Activated T-cell treated with anti-CD3 and anti-CD28 coated beads, Interleukin-2, amount 50 U/mL, for 4 hours (primary cell): Measurements from ENCODE around the gene ARHGEF1. TPM values are rescaled to one million over a fixed set of nuclear protein-coding genes. Genes with fewer than 3 reads are reported as not detected.

Source experiments
- ATAC-seq, 2 donors: fragments of 200-7000 bp; cut with Tn5 transposase; one replicate each; pipeline ENCODE4 v1.10.0; 2021
- DNase-seq: peaks from one replicate; pipeline ENCODE4 v3.0.0-alpha.2; 2020
- H3K27me3 Mint-ChIP-seq: one replicate; pipeline ENCODE4 v1.8.0; 2021; ENCODE audit warnings: low read depth, mixed read lengths
- H3K36me3 Mint-ChIP-seq: one replicate; pipeline ENCODE4 v1.8.0; 2022; ENCODE audit warnings: mixed read lengths; ENCODE audit not compliant: insufficient read depth
- H3K4me1 Mint-ChIP-seq: one replicate; pipeline ENCODE4 v1.8.0; 2021; ENCODE audit warnings: low read depth, mixed read lengths
- H3K4me3 Mint-ChIP-seq: one replicate; pipeline ENCODE4 v1.8.0; 2021; ENCODE audit warnings: mild to moderate bottlenecking, moderate library complexity, mixed read lengths
- H3K9me3 Mint-ChIP-seq: one replicate; pipeline ENCODE4 v1.8.0; 2021; ENCODE audit warnings: mixed read lengths
- total RNA-seq, 3 donors: library from RNA; stranded (reverse); gene quantifications; one replicate each; pipeline ENCODE4 v1.2.1, GENCODE V29; 2021

Gene ARHGEF1
- total RNA-seq, 3 donors from 2014 or later = 286 to 314 (median 301) TPM

DNA sequence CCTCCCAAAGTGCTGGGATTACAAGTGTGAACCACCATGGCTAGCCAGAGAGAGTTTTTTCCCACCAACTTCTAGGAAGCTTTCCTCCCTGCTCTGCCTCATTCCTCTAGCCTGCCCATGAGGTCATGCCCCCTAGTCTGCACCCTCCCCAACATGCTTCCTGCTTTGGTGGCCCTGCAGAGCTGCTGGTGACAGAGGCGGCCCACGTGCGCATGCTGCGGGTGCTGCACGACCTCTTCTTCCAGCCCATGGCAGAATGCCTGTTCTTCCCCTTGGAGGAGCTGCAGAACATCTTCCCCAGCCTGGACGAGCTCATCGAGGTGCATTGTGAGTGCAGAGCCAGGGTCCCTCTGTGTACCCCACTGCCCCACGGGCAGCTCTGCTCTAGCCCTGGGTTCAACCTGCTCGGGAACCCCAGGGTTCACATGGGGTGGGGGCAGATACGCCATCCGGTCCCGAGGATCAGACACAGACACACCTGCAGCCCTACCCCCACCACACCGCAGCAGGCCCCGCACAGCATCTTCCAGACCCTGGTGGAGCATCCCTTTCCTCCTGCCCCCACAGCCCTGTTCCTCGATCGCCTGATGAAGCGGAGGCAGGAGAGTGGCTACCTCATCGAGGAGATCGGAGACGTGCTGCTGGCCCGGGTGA is 18.9 kb downstream of the ARHGEF1 start:
- H3K9me3 Mint-ChIP-seq = no peaks in the 10 kb centered on the region
- peaks cover 47% of the 10 kb centered on the region for H3K36me3 Mint-ChIP-seq
- ATAC-seq = no peak
- H3K4me3 Mint-ChIP-seq = no peak overlapping the region
- DNase-seq = no peak
- peaks cover 34% of the 10 kb centered on the region for H3K4me1 Mint-ChIP-seq
- H3K27me3 Mint-ChIP-seq = no peaks in the 10 kb centered on the region

DNA sequence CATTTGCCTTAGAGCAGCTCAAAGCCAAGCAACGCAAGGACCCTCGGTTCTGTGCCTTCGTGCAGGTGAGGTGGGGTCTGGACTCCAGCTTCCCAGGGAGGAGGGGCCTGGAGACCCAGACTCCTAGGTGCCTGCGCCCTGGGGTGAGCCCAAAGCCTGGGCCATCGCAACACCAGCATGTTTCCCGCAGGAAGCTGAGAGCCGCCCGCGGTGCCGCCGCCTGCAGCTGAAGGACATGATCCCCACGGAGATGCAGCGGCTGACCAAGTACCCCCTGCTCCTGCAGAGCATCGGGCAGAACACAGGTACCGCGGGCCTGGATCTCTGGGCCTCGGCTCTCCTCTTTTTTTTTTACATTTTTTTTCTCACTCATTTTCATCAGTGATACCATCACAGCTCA is 19.6 kb downstream of the ARHGEF1 start:
- H3K36me3 Mint-ChIP-seq = peaks cover 50% of the 10 kb centered on the region
- ATAC-seq = no peak
- no peaks in the 10 kb centered on the region for H3K27me3 Mint-ChIP-seq
- DNase-seq = no peak
- no peaks in the 10 kb centered on the region for H3K9me3 Mint-ChIP-seq
- H3K4me1 Mint-ChIP-seq = peaks cover 33% of the 10 kb centered on the region
- H3K4me3 Mint-ChIP-seq = no peak overlapping the region

- Mint-ChIP-seq H3K36me3 (peaks cover 46% of the 10 kb centered on the region), H3K4me3 (no peak overlapping the region), H3K27me3 (no peaks in the 10 kb centered on the region), H3K4me1 (peaks cover 27% of the 10 kb centered on the region), H3K9me3 (no peaks in the 10 kb centered on the region)
- DNase-seq (no peak), ATAC-seq (no peak)
Measured at GRCh38 chr19:41903193-41903953, 20.4 kb downstream of the ARHGEF1 start.

GRCh38 chr19:41904118-41904870 is 21.3 kb downstream of the ARHGEF1 start:
- no peak for ATAC-seq

DNA sequence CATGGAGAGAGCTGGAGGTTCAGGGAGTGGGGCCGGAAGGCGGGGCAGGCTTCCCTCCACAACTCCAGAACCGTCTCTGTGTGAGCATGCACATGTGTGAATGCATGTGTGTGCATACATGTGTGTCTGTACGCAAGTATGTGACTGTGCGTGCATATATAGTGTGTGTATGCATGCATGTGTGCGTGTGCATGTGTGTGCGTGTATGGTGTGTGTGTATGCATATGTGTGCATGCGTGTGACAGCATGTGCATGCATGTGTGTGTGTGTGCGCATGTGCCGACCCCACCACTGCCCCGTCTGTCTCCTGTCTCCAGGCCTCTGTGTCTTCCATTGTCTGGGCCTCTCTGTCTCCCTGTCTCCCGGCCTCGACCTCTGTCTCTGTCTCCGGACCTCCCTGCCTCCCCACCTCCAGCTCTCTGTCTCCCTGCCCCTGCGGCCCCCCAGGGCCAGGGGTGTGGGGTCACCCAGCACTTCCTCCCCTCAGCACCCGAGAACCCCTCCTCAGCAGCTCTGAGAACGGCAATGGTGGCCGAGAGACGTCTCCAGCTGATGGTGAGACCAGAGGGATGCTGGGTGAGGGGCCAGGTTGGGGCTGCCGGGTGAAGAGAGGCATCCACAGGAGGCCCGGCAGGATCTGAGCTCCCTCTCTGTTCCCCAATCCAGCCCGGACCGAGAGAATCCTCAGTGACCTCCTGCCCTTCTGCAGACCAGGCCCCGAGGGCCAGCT is 22.5 kb downstream of the ARHGEF1 start:
- no peaks in the 10 kb centered on the region for H3K27me3 Mint-ChIP-seq
- H3K4me3 Mint-ChIP-seq = no peak overlapping the region
- DNase-seq (no peak), ATAC-seq (no peak)
- no peaks in the 10 kb centered on the region for H3K9me3 Mint-ChIP-seq
- peaks cover 34% of the 10 kb centered on the region for H3K36me3 Mint-ChIP-seq
- peaks cover 17% of the 10 kb centered on the region for H3K4me1 Mint-ChIP-seq

More at GRCh38 chr19:41904118-41904870, 21.3 kb downstream of the ARHGEF1 start:
- no peaks in the 10 kb centered on the region for H3K27me3 Mint-ChIP-seq
- DNase-seq = no peak
- H3K9me3 Mint-ChIP-seq = no peaks in the 10 kb centered on the region
- H3K4me3 Mint-ChIP-seq = no peak overlapping the region
- H3K4me1 Mint-ChIP-seq = peaks cover 20% of the 10 kb centered on the region
- peaks cover 38% of the 10 kb centered on the region for H3K36me3 Mint-ChIP-seq

DNA sequence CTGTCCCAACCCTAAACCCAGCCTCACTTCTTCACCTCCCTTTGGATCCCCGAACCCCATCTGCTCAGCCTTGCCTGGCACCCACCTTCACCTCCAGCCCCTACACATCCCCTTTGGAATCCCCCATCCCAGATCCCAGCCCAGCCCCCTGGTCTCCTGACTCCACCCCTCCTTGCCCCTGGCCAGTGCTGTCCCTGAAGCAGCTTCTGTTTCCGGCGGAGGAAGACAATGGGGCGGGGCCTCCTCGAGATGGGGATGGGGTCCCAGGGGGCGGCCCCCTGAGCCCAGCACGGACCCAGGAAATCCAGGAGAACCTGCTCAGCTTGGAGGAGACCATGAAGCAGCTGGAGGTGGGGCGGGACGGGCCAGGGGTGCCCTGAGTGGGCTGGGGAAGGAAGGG is 23.3 kb downstream of the ARHGEF1 start:
- Mint-ChIP-seq H3K4me1 (peaks cover 24% of the 10 kb centered on the region), H3K4me3 (no peak overlapping the region), H3K27me3 (no peaks in the 10 kb centered on the region), H3K36me3 (peaks cover 35% of the 10 kb centered on the region), H3K9me3 (no peaks in the 10 kb centered on the region)
- ATAC-seq = no peak
- DNase-seq = no peak

DNA sequence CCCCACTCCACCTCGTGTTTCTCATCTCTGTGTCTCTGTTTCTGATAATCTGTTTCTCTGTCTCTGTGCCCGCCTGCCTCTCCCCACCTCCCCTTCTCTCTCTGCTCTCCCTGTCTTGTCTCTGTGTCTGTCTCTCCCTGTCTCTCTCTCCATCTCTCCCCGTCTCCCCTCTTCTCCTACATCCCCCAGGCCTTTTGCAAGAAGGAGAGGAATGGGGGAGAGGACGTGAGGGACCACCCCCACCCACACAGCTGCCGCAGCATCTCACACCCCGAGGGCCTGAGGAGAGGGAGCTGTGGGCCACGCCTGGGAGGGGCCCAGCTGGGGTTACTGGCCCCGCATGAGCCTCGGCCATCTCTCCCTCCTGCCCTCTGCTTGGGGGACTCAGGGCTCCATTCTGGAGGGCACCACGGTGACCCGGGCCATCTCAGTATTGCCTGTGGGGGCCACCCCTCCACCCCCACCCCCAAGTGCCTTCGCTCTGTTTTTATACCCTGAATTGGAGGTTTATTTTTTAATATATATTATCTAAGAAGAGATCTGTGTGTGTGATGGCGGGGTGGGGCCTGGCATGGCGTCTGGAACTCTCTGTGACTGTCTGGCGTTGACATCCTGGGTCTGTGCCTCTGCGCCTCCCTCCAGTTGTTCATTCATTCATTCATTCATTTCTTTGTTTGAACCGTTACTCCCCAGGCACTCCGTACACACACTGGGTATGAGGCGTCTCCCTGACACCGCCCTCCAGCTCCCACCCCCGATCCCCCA is 24.1 kb downstream of the ARHGEF1 start:
- Mint-ChIP-seq H3K9me3 (no peaks in the 10 kb centered on the region), H3K27me3 (no peaks in the 10 kb centered on the region), H3K4me1 (peaks cover 30% of the 10 kb centered on the region), H3K36me3 (peaks cover 29% of the 10 kb centered on the region), H3K4me3 (no peak overlapping the region)
- no peak for ATAC-seq
- DNase-seq = no peak

DNA sequence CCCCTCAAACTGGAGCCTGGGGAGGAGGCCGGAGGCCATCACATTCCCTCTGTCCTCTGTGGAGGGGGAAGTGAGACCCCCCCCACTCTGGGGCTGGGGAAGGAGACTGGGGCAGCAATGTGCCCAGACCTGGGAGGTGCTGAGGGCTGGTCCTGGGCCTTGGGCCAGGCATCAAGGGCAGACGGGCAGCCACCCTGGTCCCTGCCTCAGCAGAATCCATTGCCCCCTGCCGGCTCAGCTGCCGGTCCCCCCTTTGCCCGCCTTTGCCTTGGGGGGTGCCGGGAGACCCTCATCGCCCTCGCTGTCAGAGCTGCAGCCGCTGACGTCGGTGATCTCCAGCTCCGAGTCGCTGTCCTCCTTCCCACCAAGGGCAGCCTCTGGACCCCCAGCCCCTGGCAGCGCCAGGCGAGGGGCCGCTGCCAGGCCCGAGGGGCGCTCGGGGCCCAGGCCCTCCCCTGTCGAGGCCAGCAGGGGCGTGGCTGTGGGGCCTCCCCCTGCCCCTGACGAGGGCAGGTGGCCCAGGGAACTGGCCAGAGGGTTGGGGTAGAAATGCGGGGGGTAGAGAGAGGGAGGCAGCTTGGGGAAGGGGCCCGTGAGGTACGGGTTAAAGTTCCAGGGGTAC is 25.1 kb downstream of the ARHGEF1 start:
- peaks cover 24% of the 10 kb centered on the region for H3K36me3 Mint-ChIP-seq
- no peaks in the 10 kb centered on the region for H3K9me3 Mint-ChIP-seq
- DNase-seq (no peak), ATAC-seq (no peak)
- H3K4me1 Mint-ChIP-seq = peaks cover 35% of the 10 kb centered on the region
- H3K27me3 Mint-ChIP-seq = peaks cover 5% of the 10 kb centered on the region
- H3K4me3 Mint-ChIP-seq = no peak overlapping the region

DNA sequence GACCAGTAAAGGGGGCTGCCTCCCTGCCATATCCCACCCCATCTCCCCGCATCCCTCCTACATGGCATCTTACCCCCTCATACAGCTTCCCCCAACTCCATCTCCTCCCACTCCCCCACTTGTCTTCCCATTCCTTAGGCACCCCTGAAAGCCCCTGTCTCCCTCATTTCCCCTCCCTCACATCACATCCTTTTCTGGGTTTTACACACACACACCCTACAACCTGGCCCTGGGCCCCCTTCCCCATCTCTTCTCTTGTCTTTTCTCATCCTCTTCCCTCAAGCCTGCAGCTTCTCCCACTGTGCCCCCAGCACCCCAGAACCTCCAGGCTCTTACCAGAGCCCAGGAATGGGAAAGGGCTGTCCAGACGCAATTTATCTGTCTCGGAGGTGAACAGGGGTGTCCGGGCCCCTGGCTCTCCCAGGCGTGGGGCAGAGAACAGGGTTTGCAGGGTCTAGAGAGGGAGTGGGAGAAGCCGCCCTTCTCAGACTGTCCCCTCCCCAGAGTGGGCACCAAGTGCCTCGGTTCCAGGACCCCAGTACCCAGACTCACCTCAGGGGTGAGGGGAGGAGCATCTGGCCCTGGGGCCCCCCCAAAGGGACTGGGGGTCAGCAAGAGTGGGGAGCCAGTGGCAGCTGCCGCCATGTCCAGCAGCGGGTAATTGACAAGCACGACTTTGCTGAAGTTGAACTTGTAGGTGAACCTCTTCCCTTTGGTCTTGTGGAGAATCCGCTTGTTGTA is 25.9 kb downstream of the ARHGEF1 start:
- H3K4me3 Mint-ChIP-seq = no peak overlapping the region
- no peaks in the 10 kb centered on the region for H3K9me3 Mint-ChIP-seq
- no peak for DNase-seq
- peaks cover 39% of the 10 kb centered on the region for H3K4me1 Mint-ChIP-seq
- peaks cover 21% of the 10 kb centered on the region for H3K36me3 Mint-ChIP-seq
- peaks cover 8% of the 10 kb centered on the region for H3K27me3 Mint-ChIP-seq
- no peak for ATAC-seq

GRCh38 chr19:41909706-41910105 is 26.7 kb downstream of the ARHGEF1 start:
- Mint-ChIP-seq H3K27me3 (peaks cover 13% of the 10 kb centered on the region), H3K9me3 (no peaks in the 10 kb centered on the region), H3K36me3 (peaks cover 15% of the 10 kb centered on the region), H3K4me3 (no peak overlapping the region), H3K4me1 (peaks cover 40% of the 10 kb centered on the region)
- no peak for ATAC-seq
- no peak for DNase-seq

DNA sequence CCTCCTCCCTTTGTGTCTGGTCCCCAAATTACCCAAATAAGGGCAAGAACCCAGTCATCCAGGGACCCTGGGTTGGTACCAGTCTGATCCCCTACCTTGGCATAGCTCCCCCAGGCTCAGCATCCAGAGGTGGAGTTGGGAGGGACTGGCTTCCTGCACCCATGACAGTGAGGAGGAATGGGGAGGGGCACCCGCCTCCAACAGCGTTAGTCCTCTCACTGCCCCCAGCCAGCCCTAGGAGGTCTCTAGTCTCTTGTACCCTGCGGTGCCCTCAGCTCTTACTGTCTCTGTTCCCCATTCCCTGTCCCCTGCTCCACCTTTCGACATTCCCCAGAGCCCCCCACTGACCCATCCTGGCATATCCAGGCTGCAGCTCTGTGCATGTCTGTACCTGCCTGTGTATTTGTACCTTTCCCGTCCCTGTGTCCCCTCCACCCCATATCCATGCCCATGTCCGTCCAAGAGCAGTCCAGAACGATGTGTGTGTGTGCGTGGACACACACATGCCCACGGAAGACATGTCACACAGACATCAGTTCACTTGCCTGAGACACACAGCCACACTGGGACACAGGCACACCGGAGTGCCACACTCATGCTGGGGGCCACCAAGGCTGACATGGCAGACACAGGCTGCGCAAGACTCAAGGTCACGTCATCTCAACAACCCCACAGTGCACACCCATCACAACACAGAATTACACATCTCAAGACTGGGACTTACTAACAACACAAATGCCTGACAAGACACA is 27.4 kb downstream of the ARHGEF1 start:
- no peak for ATAC-seq
- H3K9me3 Mint-ChIP-seq = no peaks in the 10 kb centered on the region
- peaks cover 14% of the 10 kb centered on the region for H3K36me3 Mint-ChIP-seq
- no peak for DNase-seq
- H3K4me1 Mint-ChIP-seq = peaks cover 38% of the 10 kb centered on the region
- no peak overlapping the region for H3K4me3 Mint-ChIP-seq
- H3K27me3 Mint-ChIP-seq = peaks cover 13% of the 10 kb centered on the region
